Measurements from ENCODE around the gene CNBP. TPM values are rescaled to one million over a fixed set of nuclear protein-coding genes. Genes with fewer than 3 reads are reported as not detected.
"Not testable (repeated sequence)": the region's sequence is repeated elsewhere in the genome, so short reads cannot be mapped to it uniquely, and the experiment has no call there.

CNBP gene
- total and polyA plus RNA-seq, 2 experiments from 2014 or later: 348 to 444 TPM

DNA sequence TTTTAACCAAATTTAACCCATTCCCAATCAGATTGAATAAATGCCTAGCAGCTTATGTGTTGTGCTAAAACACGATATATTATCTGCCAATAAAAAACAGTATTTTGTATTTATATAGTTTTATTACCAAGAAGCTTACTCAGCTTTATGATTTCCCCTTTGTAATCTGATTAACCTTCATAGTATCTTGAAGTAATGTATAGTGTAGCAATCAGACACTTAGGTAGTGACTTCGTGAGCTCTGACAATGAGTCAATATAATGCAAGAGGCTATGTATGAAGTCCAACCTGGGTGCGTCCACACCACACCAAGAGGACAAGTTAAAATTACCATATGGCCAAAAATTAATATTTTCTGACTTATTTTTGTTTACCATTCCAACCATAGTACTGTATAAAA lies 2.1 kb upstream of the CNBP start (continued):
- TF ChIP-seq ZNF462 (CRISPR knock-in tag; IDR thresholded peaks at IDR 0.05) (no peak), EZH2 (IDR thresholded peaks at IDR 0.05; ENCODE audit: low read depth, unreplicated experiment) (no peak)

DNA sequence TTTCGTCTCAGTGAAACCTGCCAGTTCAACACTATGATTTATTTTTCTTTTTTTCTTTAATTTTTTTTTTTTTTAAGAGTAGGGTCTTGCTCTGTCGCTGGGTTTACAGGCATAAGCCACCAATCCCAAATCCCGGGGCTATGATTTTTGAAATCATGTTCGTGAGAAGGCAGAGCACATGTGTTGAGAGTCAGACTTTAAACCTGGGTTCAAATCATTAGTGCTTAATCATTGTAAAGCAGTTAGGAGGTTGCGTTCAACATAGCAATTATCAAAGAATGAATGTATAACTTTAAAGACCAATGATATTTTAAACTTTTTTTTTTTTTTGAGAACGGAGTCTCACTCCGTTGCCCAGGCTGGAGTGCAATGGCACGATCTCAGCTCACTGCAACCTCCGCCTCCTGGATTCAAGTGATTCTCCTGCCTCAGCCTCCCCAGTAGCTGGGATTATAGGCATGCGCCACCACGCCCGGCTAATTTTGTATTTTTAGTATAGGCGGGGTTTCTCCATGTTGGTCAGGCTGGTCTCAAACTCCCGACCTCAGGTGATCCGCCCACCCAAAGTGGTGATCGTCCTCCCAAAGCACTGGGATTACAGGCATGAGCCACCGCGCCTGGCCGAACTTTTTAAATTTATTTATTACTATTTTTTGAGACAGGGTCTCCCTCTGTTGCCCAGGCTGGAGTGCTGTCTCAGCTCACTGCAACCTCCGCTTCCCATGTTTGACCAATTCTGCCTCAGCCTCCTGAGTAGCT lies 1.3 kb upstream of the CNBP start:
- not testable (repeated sequence) for H3K9me2 ChIP-seq (ENCODE audit: insufficient read depth); H3K27me3 ChIP-seq (ENCODE audit: insufficient read depth); ATAC-seq; H3F3A ChIP-seq (replicated peaks; ENCODE audit: low read depth); H4K20me1 ChIP-seq (replicated peaks; ENCODE audit: insufficient read depth); H3K27ac ChIP-seq (ENCODE audit: low read depth); H2AFZ ChIP-seq; H3K27ac Mint-ChIP-seq; H3K36me3 ChIP-seq (ENCODE audit: insufficient read depth); H3K27me3 Mint-ChIP-seq (ENCODE audit: insufficient read depth, low read depth, poor library complexity); DNase-seq (ENCODE audit: low spot score); H3K9me3 Mint-ChIP-seq
- peaks cover 15% of the 10 kb centered on the region for H3K4me1 Mint-ChIP-seq
- H3K4me1 ChIP-seq (ENCODE audit: insufficient read depth): peaks cover 20% of the 10 kb centered on the region
- H3K4me3 Mint-ChIP-seq: peak overlapping the region; percentile 95
- peak overlapping the region; percentile 64 for H3K4me3 ChIP-seq
- peaks cover 49% of the 10 kb centered on the region for H3K79me2 ChIP-seq (replicated peaks; ENCODE audit: insufficient read depth)
- peak overlapping the region; percentile 82 for H3K4me2 ChIP-seq
- peaks cover 32% of the 10 kb centered on the region for H3K36me3 Mint-ChIP-seq (ENCODE audit: low read depth)

DNA sequence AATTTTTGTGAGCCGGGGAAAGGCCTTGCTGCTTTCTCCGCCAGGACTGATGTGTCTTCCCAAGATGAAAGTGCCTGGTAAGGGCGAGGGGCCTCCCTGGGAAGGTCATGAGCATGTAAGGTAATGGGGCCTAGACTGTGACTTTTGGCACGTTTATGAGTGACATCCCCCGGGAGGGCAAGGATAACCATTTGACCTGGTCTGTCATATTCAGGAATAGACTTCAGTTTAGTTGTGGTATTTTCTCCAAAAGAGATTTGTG lies 631 bp upstream of the CNBP start:
- DNase-seq (ENCODE audit: low spot score) (peak; percentile 34), ATAC-seq (peak; percentile 11)
- peaks cover 55% of the 10 kb centered on the region for H3K79me2 ChIP-seq (replicated peaks; ENCODE audit: insufficient read depth)
- H3K27me3 Mint-ChIP-seq (ENCODE audit: insufficient read depth, low read depth, poor library complexity): peaks cover 11% of the 10 kb centered on the region
- H3K4me1 ChIP-seq (ENCODE audit: insufficient read depth): peaks cover 20% of the 10 kb centered on the region
- peaks cover 37% of the 10 kb centered on the region for H3K36me3 Mint-ChIP-seq (ENCODE audit: low read depth)
- H3K4me3 ChIP-seq: peak overlapping the region; percentile 64
- peak overlapping the region; percentile 93 for H3K27ac Mint-ChIP-seq
- no peaks in the 10 kb centered on the region for H3K27me3 ChIP-seq (ENCODE audit: insufficient read depth)
- H3K4me2 ChIP-seq: peak overlapping the region; percentile 82
- no peaks in the 10 kb centered on the region for H3K9me2 ChIP-seq (ENCODE audit: insufficient read depth)
- peak overlapping the region; percentile 87 for H3K27ac ChIP-seq (ENCODE audit: low read depth)
- H3F3A ChIP-seq (replicated peaks; ENCODE audit: low read depth): no peaks in the 10 kb centered on the region
- peaks cover 19% of the 10 kb centered on the region for H3K4me1 Mint-ChIP-seq
- peaks cover 14% of the 10 kb centered on the region for H4K20me1 ChIP-seq (replicated peaks; ENCODE audit: insufficient read depth)
- 0 out of 2 replicates have a peak overlapping the region, but pooled peaks have one; percentile 70 for H2AFZ ChIP-seq
- no peaks in the 10 kb centered on the region; the same call in 1 of the 2 replicates for H3K36me3 ChIP-seq (ENCODE audit: insufficient read depth)
- H3K9me3 Mint-ChIP-seq: peaks cover 3% of the 10 kb centered on the region; the same call in 1 of the 3 replicates
- H3K4me3 Mint-ChIP-seq: peak overlapping the region; percentile 95
- TF ChIP-seq NANOG (IDR thresholded peaks at IDR 0.05; ENCODE audit: borderline replicate concordance) (no peak), EZH2phosphoT487 (IDR thresholded peaks at IDR 0.05; ENCODE audit: unreplicated experiment) (no peak), ZNF331 (CRISPR knock-in tag; IDR thresholded peaks at IDR 0.05; ENCODE audit: low read depth) (no peak), EZH2 (IDR thresholded peaks at IDR 0.05; ENCODE audit: low read depth, unreplicated experiment) (no peak), CREB1 (CRISPR knock-in tag; IDR thresholded peaks at IDR 0.05; ENCODE audit: low read depth) (no peak)
- TF ChIP-seq, protein P1, sequence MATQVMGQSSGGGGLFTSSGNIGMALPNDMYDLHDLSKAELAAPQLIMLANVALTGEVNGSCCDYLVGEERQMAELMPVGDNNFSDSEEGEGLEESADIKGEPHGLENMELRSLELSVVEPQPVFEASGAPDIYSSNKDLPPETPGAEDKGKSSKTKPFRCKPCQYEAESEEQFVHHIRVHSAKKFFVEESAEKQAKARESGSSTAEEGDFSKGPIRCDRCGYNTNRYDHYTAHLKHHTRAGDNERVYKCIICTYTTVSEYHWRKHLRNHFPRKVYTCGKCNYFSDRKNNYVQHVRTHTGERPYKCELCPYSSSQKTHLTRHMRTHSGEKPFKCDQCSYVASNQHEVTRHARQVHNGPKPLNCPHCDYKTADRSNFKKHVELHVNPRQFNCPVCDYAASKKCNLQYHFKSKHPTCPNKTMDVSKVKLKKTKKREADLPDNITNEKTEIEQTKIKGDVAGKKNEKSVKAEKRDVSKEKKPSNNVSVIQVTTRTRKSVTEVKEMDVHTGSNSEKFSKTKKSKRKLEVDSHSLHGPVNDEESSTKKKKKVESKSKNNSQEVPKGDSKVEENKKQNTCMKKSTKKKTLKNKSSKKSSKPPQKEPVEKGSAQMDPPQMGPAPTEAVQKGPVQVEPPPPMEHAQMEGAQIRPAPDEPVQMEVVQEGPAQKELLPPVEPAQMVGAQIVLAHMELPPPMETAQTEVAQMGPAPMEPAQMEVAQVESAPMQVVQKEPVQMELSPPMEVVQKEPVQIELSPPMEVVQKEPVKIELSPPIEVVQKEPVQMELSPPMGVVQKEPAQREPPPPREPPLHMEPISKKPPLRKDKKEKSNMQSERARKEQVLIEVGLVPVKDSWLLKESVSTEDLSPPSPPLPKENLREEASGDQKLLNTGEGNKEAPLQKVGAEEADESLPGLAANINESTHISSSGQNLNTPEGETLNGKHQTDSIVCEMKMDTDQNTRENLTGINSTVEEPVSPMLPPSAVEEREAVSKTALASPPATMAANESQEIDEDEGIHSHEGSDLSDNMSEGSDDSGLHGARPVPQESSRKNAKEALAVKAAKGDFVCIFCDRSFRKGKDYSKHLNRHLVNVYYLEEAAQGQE (IDR thresholded peaks at IDR 0.05; ENCODE audit: unreplicated experiment): no peak
